ENCODE measurements around the gene PTPRS. TPM values are rescaled to one million over a fixed set of nuclear protein-coding genes. Genes with fewer than 3 reads are reported as not detected.

Gene PTPRS
- polyA plus RNA-seq, 1 experiment = 40.1 TPM

GRCh38 chr19:5337708-5338655 is 2.6 kb downstream of the PTPRS start:
- TF ChIP-seq, protein P1, sequence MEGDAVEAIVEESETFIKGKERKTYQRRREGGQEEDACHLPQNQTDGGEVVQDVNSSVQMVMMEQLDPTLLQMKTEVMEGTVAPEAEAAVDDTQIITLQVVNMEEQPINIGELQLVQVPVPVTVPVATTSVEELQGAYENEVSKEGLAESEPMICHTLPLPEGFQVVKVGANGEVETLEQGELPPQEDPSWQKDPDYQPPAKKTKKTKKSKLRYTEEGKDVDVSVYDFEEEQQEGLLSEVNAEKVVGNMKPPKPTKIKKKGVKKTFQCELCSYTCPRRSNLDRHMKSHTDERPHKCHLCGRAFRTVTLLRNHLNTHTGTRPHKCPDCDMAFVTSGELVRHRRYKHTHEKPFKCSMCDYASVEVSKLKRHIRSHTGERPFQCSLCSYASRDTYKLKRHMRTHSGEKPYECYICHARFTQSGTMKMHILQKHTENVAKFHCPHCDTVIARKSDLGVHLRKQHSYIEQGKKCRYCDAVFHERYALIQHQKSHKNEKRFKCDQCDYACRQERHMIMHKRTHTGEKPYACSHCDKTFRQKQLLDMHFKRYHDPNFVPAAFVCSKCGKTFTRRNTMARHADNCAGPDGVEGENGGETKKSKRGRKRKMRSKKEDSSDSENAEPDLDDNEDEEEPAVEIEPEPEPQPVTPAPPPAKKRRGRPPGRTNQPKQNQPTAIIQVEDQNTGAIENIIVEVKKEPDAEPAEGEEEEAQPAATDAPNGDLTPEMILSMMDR (IDR thresholded peaks at IDR 0.05; ENCODE audit: insufficient read depth, low read depth, low read length) = no peak
- Histone ChIP-seq H3K27me3 (ENCODE audit: control insufficient read depth, insufficient read depth, low read length) (peaks cover 24% of the 10 kb centered on the region), H3K36me3 (ENCODE audit: control insufficient read depth, insufficient read depth, low read length) (no peaks in the 10 kb centered on the region), H3K4me3 (ENCODE audit: low read depth, low read length) (no peak overlapping the region)
- CTCF ChIA-PET = no interaction called here
- DNase-seq (ENCODE audit: low read depth) = no peak
- POLR2A ChIA-PET = no interaction called here

- Histone ChIP-seq H3K36me3 (ENCODE audit: control insufficient read depth, insufficient read depth, low read length) (no peaks in the 10 kb centered on the region), H3K27me3 (ENCODE audit: control insufficient read depth, insufficient read depth, low read length) (peaks cover 24% of the 10 kb centered on the region), H3K4me3 (ENCODE audit: low read depth, low read length) (no peak overlapping the region)
- ChIA-PET CTCF (no interaction called here), POLR2A (no interaction called here)
- TF ChIP-seq, protein P1 (IDR thresholded peaks at IDR 0.05; ENCODE audit: insufficient read depth, low read depth, low read length) = no peak
- DNase-seq (ENCODE audit: low read depth) = no peak
Measured at GRCh38 chr19:5337126-5337525, 3.5 kb downstream of the PTPRS start.

- CTCF ChIA-PET = no interaction called here
- POLR2A ChIA-PET = no interaction called here
Measured at GRCh38 chr19:5336195-5336965, 4.2 kb downstream of the PTPRS start.

DNA sequence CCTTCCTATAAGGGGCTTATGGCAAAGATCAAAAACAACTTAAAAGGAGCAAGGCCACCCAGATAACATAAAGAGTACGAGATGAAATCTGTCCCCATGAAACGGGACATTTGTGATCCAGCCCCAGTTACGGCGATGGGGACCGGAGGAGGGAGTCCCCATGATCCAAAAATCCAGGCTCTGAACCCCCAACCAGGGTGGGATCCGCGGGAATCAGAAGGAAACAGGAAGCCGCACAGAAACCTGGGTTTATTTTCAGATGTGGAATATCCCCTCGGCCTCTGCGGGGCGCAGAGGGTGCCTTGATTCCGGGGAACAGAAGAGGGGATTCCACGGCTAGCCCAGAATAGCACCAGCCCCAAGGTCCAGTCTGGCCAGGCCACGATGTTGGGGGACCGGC is 5.0 kb downstream of the PTPRS start:
- DNase-seq (ENCODE audit: low read depth) = no peak
- TF ChIP-seq, protein P1 (IDR thresholded peaks at IDR 0.05; ENCODE audit: insufficient read depth, low read depth, low read length) = no peak
- peaks cover 24% of the 10 kb centered on the region for H3K27me3 ChIP-seq (ENCODE audit: control insufficient read depth, insufficient read depth, low read length)
- no peak overlapping the region for H3K4me3 ChIP-seq (ENCODE audit: low read depth, low read length)
- ChIA-PET POLR2A (no interaction called here), CTCF (no interaction called here)
- no peaks in the 10 kb centered on the region for H3K36me3 ChIP-seq (ENCODE audit: control insufficient read depth, insufficient read depth, low read length)

More at GRCh38 chr19:5336195-5336965, 4.2 kb downstream of the PTPRS start:
- TF ChIP-seq, protein P1 (IDR thresholded peaks at IDR 0.05; ENCODE audit: insufficient read depth, low read depth, low read length) = no peak
- H3K36me3 ChIP-seq (ENCODE audit: control insufficient read depth, insufficient read depth, low read length) = no peaks in the 10 kb centered on the region
- peaks cover 24% of the 10 kb centered on the region for H3K27me3 ChIP-seq (ENCODE audit: control insufficient read depth, insufficient read depth, low read length)
- no peak for DNase-seq (ENCODE audit: low read depth)
- no peak overlapping the region for H3K4me3 ChIP-seq (ENCODE audit: low read depth, low read length)

All from BJ (cell line).